Neural cell (in vitro differentiated cells): Measurements from ENCODE around the gene SHLD2.
"Not testable (repeated sequence)": the region's sequence is repeated elsewhere in the genome, so short reads cannot be mapped to it uniquely, and the experiment has no call there.

Experiments
- CTCF ChIP-seq: fragments of 450-650 bp; IDR thresholded peaks from 2 replicates; pipeline ENCODE4 v1.5.1; 2014; ENCODE audit warnings: antibody characterized with exemption, mild to moderate bottlenecking, moderate library complexity; ENCODE audit not compliant: poor library complexity, severe bottlenecking
- EZH2 ChIP-seq: fragments of 200-600, 300-800 bp; shearing (Covaris generic), sonication (generic); IDR thresholded peaks from 2 replicates; pipeline ENCODE4 v1.6.1; 2014; ENCODE audit warnings: antibody characterized with exemption, low read length, borderline replicate concordance, mild to moderate bottlenecking; ENCODE audit not compliant: insufficient read depth, poor library complexity, severe bottlenecking
- POLR2AphosphoS5 ChIP-seq: IDR thresholded peaks from 2 replicates; pipeline ENCODE4 v1.6.1; 2012
- SMC3 ChIP-seq: fragments of 450-650 bp; conservative IDR thresholded peaks from 2 replicates; pipeline ENCODE4 v1.6.1; 2014; ENCODE audit warnings: antibody characterized with exemption, mild to moderate bottlenecking, moderate library complexity; ENCODE audit not compliant: poor library complexity

- not testable (repeated sequence) for TF ChIP-seq CTCF, POLR2AphosphoS5, EZH2, SMC3
Measured at GRCh38 chr10:87177587-87177986, 82.6 kb downstream of the SHLD2 start.
